Karpas-422 (cell line): ENCODE results near the gene ROMO1. TPM values are rescaled to one million over a fixed set of nuclear protein-coding genes. Genes with fewer than 3 reads are reported as not detected.

Experiments used
- DNase-seq: peaks from one replicate; pipeline ENCODE4 v3.0.0-alpha.2; 2015
- H2AFZ ChIP-seq: fragments of 200-600 bp; sonication (generic); 2 replicates; pipeline ENCODE4 v1.6.1; 2014; ENCODE audit warnings: antibody characterized with exemption, low read length, mixed read lengths
- H3K27ac ChIP-seq: fragments of 200-600 bp; sonication (generic); 2 replicates; pipeline ENCODE4 v1.5.1; 2014; ENCODE audit warnings: mild to moderate bottlenecking, low read length, moderate library complexity
- H3K27me3 ChIP-seq: fragments of 200-600 bp; sonication (generic); 2 replicates; pipeline ENCODE4 v1.6.1; 2014; ENCODE audit warnings: low read length, mixed read lengths
- H3K36me3 ChIP-seq: fragments of 200-600 bp; sonication (generic); 2 replicates; pipeline ENCODE4 v1.6.1; 2014; ENCODE audit warnings: low read length, mixed read lengths; ENCODE audit not compliant: insufficient read depth
- H3K4me1 ChIP-seq: fragments of 200-600 bp; sonication (generic); 2 replicates; pipeline ENCODE4 v1.6.1; 2014; ENCODE audit warnings: mild to moderate bottlenecking, low read length, mixed read lengths
- H3K4me2 ChIP-seq: fragments of 200-600 bp; sonication (generic); 2 replicates; pipeline ENCODE4 v1.6.1; 2014; ENCODE audit warnings: low read length, low read depth, mild to moderate bottlenecking; ENCODE audit not compliant: poor library complexity, severe bottlenecking
- H3K4me3 ChIP-seq: fragments of 200-600 bp; sonication (generic); 2 replicates; pipeline ENCODE4 v1.5.1; 2014; ENCODE audit warnings: mild to moderate bottlenecking, antibody characterized with exemption, low read length, mixed read lengths
- H3K79me2 ChIP-seq: fragments of 200-600 bp; sonication (generic); 2 replicates; pipeline ENCODE4 v1.6.1; 2014; ENCODE audit warnings: mild to moderate bottlenecking, low read length, mixed read lengths
- H3K9ac ChIP-seq: fragments of 200-600 bp; sonication (generic); 2 replicates; pipeline ENCODE4 v1.6.0; 2014; ENCODE audit warnings: low read length
- H3K9me2 ChIP-seq: fragments of 200-600 bp; sonication (generic), shearing (Covaris generic); replicated peaks from 2 replicates; pipeline ENCODE4 v1.6.0; 2014; ENCODE audit warnings: mild to moderate bottlenecking, low read length, moderate library complexity; ENCODE audit not compliant: insufficient read depth
- H3K9me3 ChIP-seq: fragments of 300-700, 200-600 bp; sonication (generic); 2 replicates; pipeline ENCODE4 v1.6.1; 2014; ENCODE audit warnings: low read length, mixed read lengths
- H4K20me1 ChIP-seq: fragments of 200-600 bp; sonication (generic); 2 replicates; pipeline ENCODE4 v1.6.1; 2014; ENCODE audit warnings: mild to moderate bottlenecking, antibody characterized with exemption, low read length, low read depth; ENCODE audit not compliant: insufficient read depth
- total RNA-seq: library from RNA; depleted of rRNA; stranded (reverse); fragments of >200 nt; shearing (Covaris generic); gene quantifications from 2 replicates; pipeline ENCODE4 v1.2.3, GENCODE V29; 2014; ENCODE audit warnings: low replicate concordance; rRNA removed

ROMO1 gene
- total RNA-seq = 242 and 325 TPM in 2 replicates

DNA sequence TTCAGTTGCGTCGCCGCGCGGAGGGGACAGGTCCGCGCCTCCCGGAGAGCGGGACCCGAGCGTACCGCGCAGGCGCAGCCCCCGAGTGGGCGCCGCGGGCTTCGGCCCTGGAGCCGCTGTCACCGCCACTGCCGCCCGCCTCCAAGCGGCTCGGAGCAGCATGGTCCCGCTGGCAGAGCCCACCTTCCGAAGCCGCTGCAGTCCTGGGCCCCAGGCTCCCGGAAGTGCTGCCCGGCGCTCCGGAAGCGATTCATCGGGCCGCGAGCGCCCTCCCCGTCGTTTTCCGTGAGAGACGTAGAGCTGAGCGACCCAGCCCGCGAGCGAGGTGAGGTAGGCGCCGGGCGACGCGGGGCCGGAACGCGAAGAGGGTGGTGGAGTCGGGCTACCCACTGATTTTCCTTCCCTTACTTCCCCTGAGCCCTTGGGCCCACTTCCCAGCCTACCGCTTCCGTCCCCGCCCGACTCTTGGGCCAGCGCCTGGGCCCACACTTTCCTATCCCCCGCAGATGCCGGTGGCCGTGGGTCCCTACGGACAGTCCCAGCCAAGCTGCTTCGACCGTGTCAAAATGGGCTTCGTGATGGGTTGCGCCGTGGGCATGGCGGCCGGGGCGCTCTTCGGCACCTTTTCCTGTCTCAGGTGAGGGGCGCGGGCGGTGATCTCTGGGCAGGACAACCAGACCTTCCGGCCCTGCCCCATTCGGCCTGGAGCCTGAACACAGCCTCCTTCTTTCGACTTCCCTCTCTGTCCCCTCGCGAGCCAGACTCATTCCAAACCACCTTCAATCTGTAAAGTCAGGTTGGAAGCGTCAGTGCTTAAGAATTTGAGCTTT lies at the start of gene ROMO1, which contains the start of gene NFS1:
Gene ROMO1, plus strand, starts transcription at position 279 of the 830 bp plus-strand sequence. Its CDS starts 228 bp downstream, at position 507.
Gene NFS1, minus strand, starts transcription at position 226 of the 830 bp plus-strand sequence. Its CDS starts 64 bp downstream, at position 162.
- peaks cover 36% of the 10 kb centered on the region for H3K79me2 ChIP-seq
- H3K9ac ChIP-seq = peak within 1 kb of the TSS; percentile 94
- H3K4me2 ChIP-seq = peak within 1 kb of the TSS; percentile 79
- no peaks in the 10 kb centered on the region for H3K27me3 ChIP-seq
- H4K20me1 ChIP-seq = no peaks in the 10 kb centered on the region; the same call in 1 of the 2 replicates
- peaks cover 34% of the 10 kb centered on the region for H3K4me1 ChIP-seq
- DNase-seq = peak; percentile 96
- H3K27ac ChIP-seq = peak within 1 kb of the TSS; percentile 74
- H3K4me3 ChIP-seq = peak within 1 kb of the TSS; percentile 94
- H3K9me2 ChIP-seq = no peaks in the 10 kb centered on the region
- H3K36me3 ChIP-seq = peaks cover 25% of the 10 kb centered on the region
- H3K9me3 ChIP-seq = no peaks in the 10 kb centered on the region
- peak within 1 kb of the TSS; percentile 73 for H2AFZ ChIP-seq

DNA sequence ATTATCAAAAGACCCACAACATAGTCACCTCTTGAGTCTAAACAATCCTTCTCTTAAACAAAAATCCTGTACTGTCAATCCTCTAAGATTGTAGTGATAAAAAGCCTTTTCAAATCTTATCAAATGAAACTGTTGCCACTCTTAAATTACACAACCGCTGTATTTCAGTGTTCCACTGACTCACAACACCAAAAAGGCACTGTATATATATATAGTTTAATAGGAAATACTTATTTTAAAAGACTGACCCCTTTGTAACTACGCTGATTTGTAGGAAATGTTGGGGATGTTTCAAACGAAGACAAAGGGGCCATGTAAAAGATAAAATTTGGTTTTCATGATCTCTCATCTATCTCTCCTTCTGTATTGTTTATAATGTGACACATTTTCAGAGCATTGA lies 48.6 kb upstream of the ROMO1 start:
- Histone ChIP-seq H3K9me2 (no peaks in the 10 kb centered on the region), H3K27me3 (no peaks in the 10 kb centered on the region), H3K36me3 (peaks cover 47% of the 10 kb centered on the region), H3K4me3 (no peak overlapping the region), H3K79me2 (peaks cover 96% of the 10 kb centered on the region), H3K4me1 (no peaks in the 10 kb centered on the region), H3K27ac (no peak overlapping the region), H3K9ac (no peak overlapping the region), H3K4me2 (no peak overlapping the region), H3K9me3 (no peaks in the 10 kb centered on the region), H2AFZ (no peak overlapping the region), H4K20me1 (peaks cover 28% of the 10 kb centered on the region)
- no peak for DNase-seq

DNA sequence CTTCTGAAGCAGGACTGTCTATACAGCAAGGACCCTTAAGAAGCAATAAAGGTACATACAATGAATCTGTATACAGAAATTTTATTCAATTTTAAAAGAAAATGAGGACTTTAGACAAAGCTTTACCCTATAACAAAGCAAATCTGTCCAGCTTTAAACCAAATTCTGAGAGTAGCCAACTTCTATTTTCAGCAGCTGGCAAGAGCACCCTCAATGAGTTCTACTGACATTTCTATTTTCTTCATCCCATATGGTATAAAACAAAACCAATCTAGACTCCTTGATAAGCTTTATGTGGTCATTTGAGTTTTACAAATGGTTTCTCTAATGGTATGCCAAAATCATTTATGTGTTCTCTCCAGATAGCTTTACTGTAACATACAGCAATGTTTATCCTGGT lies 47.2 kb upstream of the ROMO1 start:
- Histone ChIP-seq H3K9ac (no peak overlapping the region), H2AFZ (no peak overlapping the region), H3K79me2 (peaks cover 98% of the 10 kb centered on the region), H3K36me3 (peaks cover 60% of the 10 kb centered on the region), H3K27ac (no peak overlapping the region), H3K4me1 (no peaks in the 10 kb centered on the region), H3K4me3 (no peak overlapping the region), H3K4me2 (no peak overlapping the region), H3K9me2 (no peaks in the 10 kb centered on the region), H4K20me1 (peaks cover 39% of the 10 kb centered on the region), H3K9me3 (no peaks in the 10 kb centered on the region), H3K27me3 (no peaks in the 10 kb centered on the region)
- DNase-seq = no peak

DNA sequence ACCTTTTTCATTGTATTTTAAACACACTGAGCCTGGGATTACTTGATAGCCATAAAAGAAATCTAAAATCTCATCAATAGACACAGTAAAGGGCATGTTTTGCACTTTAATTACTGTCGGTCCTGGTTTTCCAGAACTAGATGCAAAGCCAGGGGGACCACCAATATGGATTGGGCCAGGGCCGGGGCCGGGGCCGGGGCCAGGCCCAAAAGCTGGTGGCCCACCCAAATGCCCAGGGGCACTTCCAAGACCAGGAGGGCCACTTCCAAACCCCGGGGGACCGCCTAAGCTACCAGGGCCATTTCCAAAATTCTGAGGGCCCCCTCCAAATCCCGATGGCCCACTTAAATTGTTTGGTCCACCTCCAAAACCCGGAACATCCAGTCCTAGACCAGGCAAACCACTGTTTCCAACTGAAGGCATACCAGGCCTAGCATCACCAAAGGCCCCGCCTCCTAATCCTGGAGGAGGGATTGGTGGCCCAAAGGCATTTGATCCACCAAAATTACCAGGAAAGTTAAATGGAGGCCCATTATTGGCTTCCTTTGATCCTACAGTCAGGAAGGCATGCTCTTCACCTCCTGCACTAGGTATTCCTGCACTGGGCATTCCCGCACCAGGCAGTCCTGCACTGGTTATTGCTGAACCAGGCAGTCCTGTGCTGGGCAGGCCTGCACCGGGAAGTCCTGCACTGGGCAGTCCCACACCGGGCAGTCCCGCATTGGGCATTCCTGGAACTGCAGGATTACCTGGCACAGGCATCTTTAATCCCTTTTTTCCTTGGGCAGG lies 46.4 kb upstream of the ROMO1 start:
- H3K9me2 ChIP-seq = no peaks in the 10 kb centered on the region
- H3K4me1 ChIP-seq = no peaks in the 10 kb centered on the region
- H4K20me1 ChIP-seq = peaks cover 47% of the 10 kb centered on the region
- no peak overlapping the region for H3K4me2 ChIP-seq
- H3K4me3 ChIP-seq = no peak overlapping the region
- H3K9ac ChIP-seq = no peak overlapping the region
- H3K27me3 ChIP-seq = no peaks in the 10 kb centered on the region
- no peak overlapping the region for H2AFZ ChIP-seq
- no peak for DNase-seq
- peaks cover 99% of the 10 kb centered on the region for H3K79me2 ChIP-seq
- peaks cover 63% of the 10 kb centered on the region for H3K36me3 ChIP-seq
- H3K9me3 ChIP-seq = no peaks in the 10 kb centered on the region
- no peak overlapping the region for H3K27ac ChIP-seq

DNA sequence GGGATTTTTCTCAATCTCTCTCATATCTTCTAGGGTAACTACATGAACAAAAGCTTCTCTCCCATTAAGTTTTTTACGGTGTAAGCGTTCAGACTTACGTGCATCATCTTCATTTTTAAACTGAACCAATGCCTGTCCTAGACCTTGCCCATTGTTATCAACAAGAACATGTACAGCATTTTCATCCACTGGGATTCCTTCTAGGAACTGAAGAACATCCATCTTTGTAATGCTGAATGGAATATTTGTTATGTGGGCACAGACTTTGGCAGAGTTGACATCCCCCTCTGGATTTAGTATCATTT lies 45.8 kb upstream of the ROMO1 start:
- no peaks in the 10 kb centered on the region for H3K9me2 ChIP-seq
- H3K27me3 ChIP-seq = no peaks in the 10 kb centered on the region
- H3K9me3 ChIP-seq = no peaks in the 10 kb centered on the region
- H3K9ac ChIP-seq = no peak overlapping the region
- H3K27ac ChIP-seq = no peak overlapping the region
- H3K79me2 ChIP-seq = peaks cover 99% of the 10 kb centered on the region
- peaks cover 63% of the 10 kb centered on the region for H3K36me3 ChIP-seq
- no peak for DNase-seq
- no peak overlapping the region for H3K4me3 ChIP-seq
- H4K20me1 ChIP-seq = peaks cover 50% of the 10 kb centered on the region
- no peak overlapping the region for H3K4me2 ChIP-seq
- H3K4me1 ChIP-seq = no peaks in the 10 kb centered on the region
- H2AFZ ChIP-seq = no peak overlapping the region

DNA sequence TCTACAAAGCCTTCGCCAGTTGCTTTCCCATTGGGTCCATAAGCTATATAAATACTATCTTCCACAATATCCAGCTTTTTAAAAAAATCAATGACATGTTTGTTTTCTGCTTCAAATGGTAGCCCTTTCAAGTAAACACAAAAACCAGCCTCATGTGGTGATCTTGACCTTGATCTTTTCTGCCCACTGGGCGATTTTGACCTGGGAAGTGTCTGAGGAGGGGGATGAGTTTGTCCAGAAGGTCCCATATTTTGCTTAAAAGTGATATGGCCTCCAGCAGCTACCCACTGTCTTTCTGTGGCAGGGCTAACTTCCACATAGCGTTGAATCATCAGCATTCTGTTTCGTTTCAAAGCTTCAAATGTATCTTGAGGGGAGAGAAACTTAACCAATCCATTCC lies 45.3 kb upstream of the ROMO1 start:
- Histone ChIP-seq H3K4me1 (no peaks in the 10 kb centered on the region), H3K36me3 (peaks cover 65% of the 10 kb centered on the region), H2AFZ (no peak overlapping the region), H3K79me2 (peaks cover 99% of the 10 kb centered on the region), H3K9ac (no peak overlapping the region), H3K4me3 (no peak overlapping the region), H3K9me3 (no peaks in the 10 kb centered on the region), H3K9me2 (no peaks in the 10 kb centered on the region), H4K20me1 (peaks cover 54% of the 10 kb centered on the region), H3K27me3 (no peaks in the 10 kb centered on the region), H3K27ac (no peak overlapping the region), H3K4me2 (no peak overlapping the region)
- DNase-seq = no peak

DNA sequence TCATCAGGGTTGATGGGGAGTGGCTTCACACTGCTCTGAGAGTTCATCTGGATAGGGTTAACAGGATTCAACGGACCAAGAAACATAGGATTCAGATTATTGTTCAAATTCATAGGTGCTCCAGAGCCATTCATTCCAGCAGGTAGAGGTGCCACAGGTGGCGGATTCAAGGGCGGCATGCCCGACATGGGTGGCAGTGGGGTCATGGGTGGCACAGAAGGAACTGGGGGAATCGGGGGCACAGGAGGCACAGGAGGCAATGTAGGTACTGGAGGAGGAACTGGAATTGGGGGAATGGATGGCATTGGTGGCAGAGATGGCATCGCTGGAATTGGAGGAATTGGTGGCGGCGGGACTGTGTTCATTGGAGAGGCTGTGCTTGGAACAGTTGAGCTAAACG lies 44.8 kb upstream of the ROMO1 start:
- no peak for DNase-seq
- Histone ChIP-seq H2AFZ (no peak overlapping the region), H3K36me3 (peaks cover 69% of the 10 kb centered on the region), H3K4me1 (no peaks in the 10 kb centered on the region), H3K4me2 (no peak overlapping the region), H3K9me2 (no peaks in the 10 kb centered on the region), H3K27me3 (no peaks in the 10 kb centered on the region), H3K4me3 (no peak overlapping the region), H3K79me2 (peaks cover 99% of the 10 kb centered on the region), H3K9me3 (no peaks in the 10 kb centered on the region), H3K27ac (no peak overlapping the region), H4K20me1 (peaks cover 59% of the 10 kb centered on the region), H3K9ac (no peak overlapping the region)

DNA sequence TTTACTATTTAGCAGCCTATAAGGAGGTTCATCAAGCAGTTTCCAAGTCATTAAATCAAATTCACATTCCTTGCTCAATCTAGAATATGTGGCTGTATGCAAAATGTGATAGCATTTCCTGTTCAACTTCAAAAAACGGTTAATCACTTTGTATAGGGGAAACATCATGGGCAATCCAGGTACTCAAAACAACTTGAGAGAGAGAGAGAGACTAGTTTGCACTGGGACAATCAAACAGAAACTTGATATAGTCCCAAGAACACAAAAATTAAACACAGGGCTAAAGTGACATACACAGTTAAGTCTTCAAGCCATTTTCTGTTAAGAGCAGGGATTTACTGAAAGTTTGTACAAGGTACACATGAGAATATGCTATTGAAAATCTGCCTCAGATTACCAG lies 41.9 kb upstream of the ROMO1 start:
- Histone ChIP-seq H3K4me2 (no peak overlapping the region), H3K4me1 (peaks cover 25% of the 10 kb centered on the region), H3K9ac (no peak overlapping the region), H3K36me3 (peaks cover 66% of the 10 kb centered on the region), H4K20me1 (peaks cover 86% of the 10 kb centered on the region), H3K9me2 (no peaks in the 10 kb centered on the region), H3K79me2 (peaks cover 99% of the 10 kb centered on the region), H2AFZ (no peak overlapping the region), H3K4me3 (no peak overlapping the region), H3K9me3 (no peaks in the 10 kb centered on the region), H3K27ac (no peak overlapping the region), H3K27me3 (no peaks in the 10 kb centered on the region)
- DNase-seq = no peak
